Measurements from ENCODE around the gene ZC3H12D.
"Not testable (repeated sequence)": the region's sequence is repeated elsewhere in the genome, so short reads cannot be mapped to it uniquely, and the experiment has no call there.

ZC3H12D gene

DNA sequence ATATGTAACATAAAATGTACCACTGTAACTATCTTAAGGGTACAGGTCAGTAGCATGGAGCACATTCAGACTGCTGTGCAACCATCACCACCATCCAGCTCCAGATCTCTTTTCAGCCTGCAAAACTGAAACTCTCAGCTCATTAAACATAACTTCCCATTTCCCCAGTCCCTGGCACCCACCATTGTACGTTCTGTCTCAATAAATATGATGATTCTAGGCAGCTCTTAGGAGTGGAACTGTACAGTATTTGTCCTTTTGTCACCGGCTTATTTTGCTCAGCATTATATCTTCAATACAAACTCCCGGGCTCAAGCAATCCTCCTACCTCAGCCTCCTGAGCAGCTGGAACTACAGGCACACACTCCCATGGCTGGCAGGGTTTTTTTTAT is 1.5 kb downstream of the ZC3H12D start:
- DNase-seq = no peak

- no peak for DNase-seq
These were observed 2.1 kb downstream of the ZC3H12D start for GRCh38 chr6:149482545-149483333.

DNA sequence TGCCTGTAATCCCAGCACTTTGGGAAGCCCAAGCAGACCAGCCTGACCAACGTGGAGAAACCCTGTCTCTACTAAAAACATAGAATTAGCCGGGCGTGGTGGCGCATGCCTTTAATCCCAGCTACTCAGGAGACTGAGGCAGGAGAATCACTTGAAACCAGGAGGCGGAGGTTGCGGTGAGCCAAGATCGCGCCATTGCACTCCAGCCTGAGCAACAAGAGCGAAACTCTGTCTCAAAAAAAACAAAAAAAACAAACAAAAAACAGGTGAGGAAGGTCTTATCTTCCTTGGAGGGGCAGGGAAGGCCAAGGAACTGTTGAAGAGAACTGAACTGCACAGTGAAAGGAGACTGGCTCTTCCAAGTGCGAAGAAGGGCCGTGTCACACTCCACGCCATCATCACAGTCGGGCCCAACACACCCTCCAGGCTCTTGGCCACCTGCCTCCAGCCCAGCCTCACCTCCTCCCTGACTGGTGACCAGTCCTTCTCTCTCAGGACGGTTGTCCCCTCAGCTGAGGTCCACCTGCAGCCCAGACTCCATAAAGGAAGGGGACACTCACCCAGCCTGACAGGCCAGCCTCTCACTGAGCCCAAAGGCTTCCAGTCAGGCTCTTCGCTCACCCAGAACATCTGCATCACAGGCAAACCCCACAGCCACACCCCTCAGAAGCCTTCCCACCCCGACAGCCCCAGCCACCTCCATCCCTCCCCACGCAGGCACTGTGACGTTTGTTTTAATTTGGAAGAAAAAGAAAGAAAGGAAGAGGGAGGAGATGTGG is 4.1 kb downstream of the ZC3H12D start:
- DNase-seq = no peak

- no peak for DNase-seq
These were observed 6.0 kb downstream of the ZC3H12D start for GRCh38 chr6:149478631-149479314.

- DNase-seq = no peak
These were observed 7.3 kb downstream of the ZC3H12D start for GRCh38 chr6:149477544-149477943.

DNA sequence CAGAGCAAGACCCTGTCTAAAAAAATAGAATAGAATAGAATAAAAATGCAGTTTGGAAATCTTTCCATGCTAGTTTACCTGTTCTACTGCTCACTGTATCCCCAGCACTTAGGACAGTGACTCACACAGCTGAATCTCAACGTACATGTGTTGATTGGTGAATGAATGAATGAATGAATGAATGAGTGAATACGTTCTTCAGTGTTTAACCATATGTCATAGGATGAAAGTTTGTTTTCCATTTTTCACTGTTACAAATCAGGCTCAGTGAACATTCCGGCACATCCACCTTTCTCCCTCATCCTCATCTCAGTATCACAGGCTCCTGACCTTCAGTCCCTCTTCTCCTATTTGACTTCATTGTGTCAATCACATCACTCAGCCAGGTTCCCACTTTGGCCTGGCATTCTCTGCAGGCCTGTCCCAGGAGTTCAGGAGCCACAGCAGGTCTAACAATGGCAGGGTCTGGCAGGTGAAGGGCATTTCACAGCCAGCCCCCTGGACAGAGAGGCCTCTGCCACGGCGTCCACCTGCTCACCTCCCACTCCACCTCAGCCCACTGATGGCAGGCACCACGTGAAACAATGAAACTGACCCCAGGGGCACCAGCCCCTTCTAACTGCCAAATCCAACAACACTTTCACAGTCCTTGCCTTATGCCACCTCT is 7.9 kb downstream of the ZC3H12D start:
- DNase-seq = no peak

DNA sequence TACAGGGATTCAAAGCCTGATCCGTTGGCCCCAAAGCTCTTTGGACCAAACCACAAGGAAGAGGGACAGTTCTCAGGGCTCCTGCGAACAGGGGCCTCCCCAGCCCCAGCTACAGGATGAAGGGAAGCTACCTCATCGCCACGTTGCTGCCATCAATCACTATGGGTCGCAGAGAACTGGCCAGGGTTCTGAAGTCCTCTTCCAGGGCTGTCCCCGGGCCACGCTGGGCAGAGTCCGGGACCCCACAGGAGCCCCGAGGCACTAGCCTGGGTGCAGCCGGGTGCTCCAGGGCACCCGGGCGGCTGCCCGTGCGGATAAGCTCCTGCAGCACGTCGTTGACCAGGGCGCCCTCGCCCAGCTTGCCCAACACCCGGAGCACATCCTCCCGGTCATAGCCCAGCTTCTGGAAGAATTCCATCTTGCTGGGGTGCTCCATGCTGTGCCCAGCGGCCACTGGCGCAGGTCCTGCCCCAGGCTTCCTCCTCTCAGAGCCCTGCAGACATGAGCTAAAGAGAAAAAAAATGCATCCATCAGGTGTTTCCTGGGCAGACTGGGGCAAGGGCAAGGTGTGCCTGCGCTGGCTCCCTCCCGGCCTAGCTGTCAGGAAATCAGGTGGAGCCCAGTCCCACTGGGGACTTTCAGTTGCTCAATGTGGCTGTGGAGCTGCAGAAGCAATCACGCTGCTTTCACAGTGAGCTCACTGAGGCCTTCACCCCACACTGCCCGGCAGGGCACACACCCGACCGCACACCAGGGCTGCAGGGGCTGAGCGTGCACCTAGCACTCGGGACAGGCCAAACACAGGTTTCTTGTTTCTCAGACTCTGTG is 10.5 kb downstream of the ZC3H12D start:
- no peak for DNase-seq

GRCh38 chr6:149473080-149474052 is 11.4 kb downstream of the ZC3H12D start:
- no peak for DNase-seq

DNA sequence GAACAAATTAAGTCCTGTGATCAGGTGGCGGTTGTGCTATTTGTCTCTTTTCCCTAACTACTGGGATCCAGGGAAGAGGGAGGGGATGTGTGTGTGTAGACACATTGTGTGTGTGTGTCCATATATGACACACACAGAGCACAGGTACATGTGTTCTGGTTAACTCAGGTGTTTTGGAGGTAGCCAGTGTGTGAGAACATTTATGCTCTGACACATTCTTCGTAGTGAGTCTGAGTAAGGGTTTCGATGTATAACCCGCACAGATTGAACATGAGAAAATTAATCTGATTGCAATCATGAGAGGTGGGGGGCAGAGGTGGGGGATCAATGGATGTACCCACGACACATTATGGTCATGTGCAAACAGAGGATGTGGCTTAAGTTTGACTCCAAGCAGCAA is 12.6 kb downstream of the ZC3H12D start:
- DNase-seq = no peak

DNA sequence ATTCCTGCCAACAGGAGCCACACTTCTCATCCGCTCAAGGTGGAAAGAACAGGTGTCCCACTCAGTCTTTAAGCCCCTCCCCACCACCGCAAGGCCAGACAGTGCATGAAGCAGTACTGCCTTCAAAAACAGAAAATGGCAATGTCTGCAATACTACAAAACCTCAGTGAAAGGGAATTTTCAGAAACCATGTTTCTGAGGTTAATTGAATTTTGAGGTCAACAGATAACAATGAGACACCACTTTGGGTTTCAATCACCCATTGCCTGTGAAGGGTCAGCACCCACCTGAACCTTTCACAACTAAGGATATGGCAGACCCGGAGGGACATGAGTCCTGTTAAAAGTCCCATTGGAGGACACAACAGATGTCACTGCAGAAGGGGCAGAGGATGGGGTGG is 13.0 kb downstream of the ZC3H12D start:
- no peak for DNase-seq

DNA sequence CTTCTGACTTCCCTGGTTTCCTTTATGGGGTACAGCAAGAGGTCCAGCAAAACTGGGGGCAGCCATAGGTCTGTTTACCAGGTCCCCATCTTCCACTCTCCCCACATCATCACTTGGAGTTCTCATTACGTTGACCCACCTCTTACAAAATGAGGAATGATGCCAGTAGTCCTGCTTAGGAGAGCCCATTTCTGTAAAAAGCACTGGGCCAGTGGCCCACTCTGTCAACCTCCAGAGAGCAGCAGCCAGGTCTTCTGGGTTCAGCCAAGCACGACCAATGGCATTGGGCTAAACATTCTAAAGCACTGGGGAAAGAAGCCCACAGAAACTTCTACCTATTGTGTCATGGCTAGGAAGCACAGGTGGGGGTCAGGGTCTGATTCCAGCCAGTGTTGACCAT is 13.9 kb downstream of the ZC3H12D start:
- DNase-seq = no peak

DNA sequence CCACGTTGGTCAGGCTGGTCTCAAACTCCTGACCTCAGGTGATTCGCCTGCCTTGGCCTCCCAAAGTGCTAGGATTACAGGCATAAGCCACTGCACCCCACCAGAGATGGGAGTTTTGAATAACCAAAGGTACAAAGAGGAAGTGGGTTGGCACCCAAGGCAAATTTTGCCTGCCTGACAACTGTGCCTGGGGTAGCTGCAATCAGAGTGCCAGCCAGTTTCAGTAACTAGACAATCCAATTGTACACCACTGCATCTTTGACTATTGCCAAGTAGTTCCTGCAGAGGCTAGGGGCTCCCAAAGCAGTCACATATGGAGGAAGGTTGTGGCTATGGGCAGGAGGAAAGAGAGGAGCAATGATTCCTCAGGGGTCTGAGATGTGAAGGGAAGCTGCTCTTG is 16.6 kb downstream of the ZC3H12D start:
- no peak for DNase-seq

- no peak for DNase-seq
These were observed 17.5 kb downstream of the ZC3H12D start for GRCh38 chr6:149467265-149467664.

DNA sequence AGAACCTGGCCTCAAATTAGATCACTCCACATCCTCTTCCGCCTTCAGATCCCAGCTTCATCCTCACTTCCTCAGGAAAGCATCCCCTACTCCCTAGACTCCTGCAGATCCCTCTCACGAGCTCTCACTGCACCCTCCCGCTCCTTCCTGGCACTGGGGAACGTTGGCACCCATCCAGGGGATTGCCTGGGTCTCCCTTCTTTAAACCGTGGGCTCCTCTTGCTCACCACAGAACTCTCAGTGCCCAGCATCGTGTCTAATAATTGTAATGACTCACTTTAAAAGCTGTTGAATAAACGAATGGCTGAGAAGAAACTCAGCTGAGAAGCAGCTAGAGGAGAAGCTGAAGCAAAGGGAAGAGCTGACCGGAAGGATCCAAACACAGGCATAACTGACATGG is 20.4 kb downstream of the ZC3H12D start:
- DNase-seq = no peak

DNA sequence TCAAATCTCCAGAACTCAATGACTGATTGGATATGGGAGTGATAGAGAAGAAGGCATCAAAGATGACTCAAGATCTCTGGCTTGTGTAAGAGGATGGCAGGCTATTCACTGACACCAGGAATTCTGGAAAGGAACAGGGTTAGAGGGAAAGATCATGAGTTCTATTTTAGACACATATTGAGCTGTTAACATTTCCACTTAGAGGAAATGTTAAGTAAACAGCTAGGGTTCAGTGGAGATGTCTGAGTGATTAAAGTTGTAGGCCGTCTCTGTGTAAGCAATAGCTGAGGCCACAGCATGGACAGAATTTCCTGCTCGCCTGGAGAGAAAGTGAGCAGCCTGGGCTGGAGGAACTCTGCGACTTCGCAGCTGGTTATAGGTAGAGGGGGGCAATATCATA is 21.0 kb downstream of the ZC3H12D start:
- DNase-seq = no peak

DNA sequence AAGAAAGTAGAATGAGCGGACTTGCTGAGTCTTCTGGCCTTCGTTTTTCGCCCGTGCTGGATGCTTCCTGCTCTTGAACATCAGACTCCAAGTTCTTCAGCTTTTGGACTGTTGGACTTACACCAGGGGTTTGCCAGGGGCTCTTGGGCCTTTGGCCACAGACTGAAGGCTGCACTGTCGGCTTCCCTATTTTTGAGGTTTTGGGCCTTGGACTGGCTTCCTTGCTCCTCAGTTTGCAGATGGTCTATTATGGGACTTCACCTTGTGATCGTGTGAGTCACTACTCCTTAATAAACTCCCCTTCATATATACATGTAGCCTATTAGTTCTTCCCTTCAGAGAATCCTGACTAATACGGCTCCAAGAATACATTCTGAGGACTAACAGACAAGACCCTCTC is 22.1 kb downstream of the ZC3H12D start:
- not testable (repeated sequence) for DNase-seq

DNA sequence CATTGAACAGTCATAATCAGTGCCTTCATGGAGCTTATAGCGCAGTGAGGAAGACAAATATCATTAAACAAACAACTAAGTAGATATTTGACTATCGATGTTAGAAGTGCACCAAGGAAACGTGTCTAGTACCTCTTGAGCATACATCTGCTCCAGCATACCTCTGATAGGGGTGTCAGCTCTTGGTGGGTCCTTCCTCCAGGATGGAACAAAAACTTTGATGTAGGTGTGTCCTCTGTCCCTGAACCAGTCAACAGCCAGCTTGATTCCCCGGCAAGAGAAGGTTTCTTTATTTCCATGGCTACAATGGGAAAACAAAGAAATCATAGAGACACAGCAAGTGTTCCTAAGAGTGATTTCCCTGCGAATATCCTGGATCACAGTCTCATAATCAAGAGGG is 23.1 kb downstream of the ZC3H12D start:
- DNase-seq = no peak

DNA sequence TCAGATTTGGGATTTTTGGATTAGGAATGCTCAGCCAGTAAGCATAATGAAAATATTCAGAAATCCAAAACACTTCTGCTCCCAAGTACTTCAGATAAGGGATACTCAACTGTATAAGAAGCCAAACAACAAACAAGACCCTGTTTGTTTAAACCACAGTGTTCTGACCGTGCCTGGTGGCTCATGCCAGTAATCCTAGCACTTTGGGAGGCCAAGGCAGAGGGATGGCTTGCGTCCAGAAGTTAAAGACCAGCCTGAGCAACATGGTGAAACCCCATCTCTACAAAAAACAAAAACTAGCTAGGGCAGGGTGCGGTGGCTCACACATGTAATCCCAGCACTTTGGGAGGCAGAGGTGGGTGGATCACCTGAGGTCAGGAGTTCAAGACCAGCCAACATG is 24.6 kb downstream of the ZC3H12D start:
- not testable (repeated sequence) for DNase-seq

DNA sequence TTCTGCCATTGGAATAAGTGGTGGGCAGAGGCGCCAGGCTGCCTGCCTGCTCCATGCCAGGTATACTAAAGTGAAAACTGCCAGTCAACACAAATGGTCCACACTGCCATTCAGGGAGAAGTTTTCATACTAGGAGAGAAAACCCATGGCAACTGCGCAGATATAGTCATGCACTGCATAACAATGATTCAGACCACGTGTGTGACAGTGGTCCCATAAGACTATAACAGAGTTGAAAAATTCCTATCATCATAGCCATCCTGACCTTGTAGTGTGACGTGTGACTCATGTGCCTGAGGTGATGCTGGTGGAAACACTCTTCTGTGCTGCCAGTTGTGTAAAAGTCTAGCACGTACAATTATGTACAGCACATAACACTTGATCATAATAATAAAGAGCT is 25.1 kb downstream of the ZC3H12D start:
- no peak for DNase-seq

GRCh38 chr6:149458806-149459205 is 26.0 kb downstream of the ZC3H12D start:
- no peak for DNase-seq

- DNase-seq = no peak
These were observed 26.6 kb downstream of the ZC3H12D start for GRCh38 chr6:149458196-149458595.
